ENCODE measurements around the gene CDCA4. TPM values are rescaled to one million over a fixed set of nuclear protein-coding genes. Genes with fewer than 3 reads are reported as not detected.

The CDCA4 gene
- polyA plus RNA-seq, 1 donor, result 12.4 TPM

DNA sequence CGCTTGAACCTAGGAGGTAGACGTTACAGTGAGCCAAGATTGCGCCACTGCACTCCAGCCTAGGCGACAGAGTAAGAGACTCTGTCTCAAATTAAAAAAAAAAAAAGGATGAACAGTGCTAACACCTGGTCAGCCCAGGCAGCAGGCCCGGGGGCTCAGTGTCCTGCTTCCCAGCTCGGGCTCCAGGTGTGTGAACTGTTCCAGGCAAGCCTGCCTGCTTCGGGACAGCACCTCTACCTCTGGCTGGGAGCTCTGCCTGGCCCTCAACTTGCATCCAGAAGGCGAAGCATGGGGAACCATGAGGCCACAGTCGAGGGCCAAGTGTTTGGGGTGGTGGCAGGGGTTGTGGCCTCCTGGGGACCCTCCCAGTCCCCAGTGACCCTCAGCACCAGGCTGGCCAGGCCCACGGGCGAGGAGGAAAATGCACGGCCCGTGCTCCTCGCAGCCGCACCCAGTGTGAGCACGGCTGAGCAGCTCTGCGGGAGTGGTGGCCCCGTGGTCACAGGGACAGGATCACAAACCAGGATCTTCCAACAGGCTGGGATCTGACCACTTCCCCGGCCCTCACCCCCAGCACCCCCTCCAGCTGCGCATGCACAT lies 15.5 kb downstream of the CDCA4 start:
- 100% methylated on average over 4 of the region's 20 CpGs for WGBS (ENCODE audit: insufficient coverage, low lambda C conversion rate)

DNA sequence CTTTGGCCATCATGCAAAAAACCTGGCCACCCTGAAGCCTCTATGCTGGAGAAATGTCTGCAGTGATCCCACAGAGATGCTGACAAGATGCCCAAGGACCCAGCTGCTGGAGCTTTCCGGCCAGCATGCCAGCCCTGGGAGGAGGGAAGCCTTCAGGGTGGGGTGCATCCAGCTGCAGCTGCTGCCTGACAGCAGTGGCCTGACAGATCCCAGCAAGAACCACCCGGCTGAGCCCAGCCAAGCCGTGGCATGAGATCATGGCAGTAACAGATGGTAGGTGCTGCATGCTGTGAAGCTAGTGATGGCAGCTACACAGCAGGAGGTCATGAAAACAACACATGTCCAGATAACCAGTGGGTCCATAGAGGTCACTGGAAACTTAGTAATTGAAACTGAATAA lies 21.5 kb downstream of the CDCA4 start:
- Histone ChIP-seq H3K4me3 (ENCODE audit: low read length) (no peak overlapping the region), H3K36me3 (ENCODE audit: control insufficient read depth, insufficient read depth, low read length) (peaks cover 12% of the 10 kb centered on the region), H3K4me1 (ENCODE audit: control insufficient read depth, insufficient read depth, low read length) (no peaks in the 10 kb centered on the region), H3K27me3 (ENCODE audit: control insufficient read depth, insufficient read depth, low read length) (no peaks in the 10 kb centered on the region), H3K27ac (ENCODE audit: low read length) (no peak overlapping the region), H3K9me3 (ENCODE audit: control insufficient read depth, low read depth, low read length) (peaks cover 3% of the 10 kb centered on the region)
- WGBS (ENCODE audit: insufficient coverage, low lambda C conversion rate), result no CpG with 5 or more reads among the region's 3 CpGs
- DNase-seq, result no peak

More for the DNA sequence above, 15.5 kb downstream of the CDCA4 start:
- DNase-seq, result no peak
- Histone ChIP-seq H3K36me3 (ENCODE audit: control insufficient read depth, insufficient read depth, low read length) (peaks cover 30% of the 10 kb centered on the region), H3K27ac (ENCODE audit: low read length) (no peak overlapping the region), H3K9me3 (ENCODE audit: control insufficient read depth, low read depth, low read length) (no peaks in the 10 kb centered on the region), H3K4me1 (ENCODE audit: control insufficient read depth, insufficient read depth, low read length) (no peaks in the 10 kb centered on the region), H3K4me3 (ENCODE audit: low read length) (no peak overlapping the region), H3K27me3 (ENCODE audit: control insufficient read depth, insufficient read depth, low read length) (no peaks in the 10 kb centered on the region)

DNA sequence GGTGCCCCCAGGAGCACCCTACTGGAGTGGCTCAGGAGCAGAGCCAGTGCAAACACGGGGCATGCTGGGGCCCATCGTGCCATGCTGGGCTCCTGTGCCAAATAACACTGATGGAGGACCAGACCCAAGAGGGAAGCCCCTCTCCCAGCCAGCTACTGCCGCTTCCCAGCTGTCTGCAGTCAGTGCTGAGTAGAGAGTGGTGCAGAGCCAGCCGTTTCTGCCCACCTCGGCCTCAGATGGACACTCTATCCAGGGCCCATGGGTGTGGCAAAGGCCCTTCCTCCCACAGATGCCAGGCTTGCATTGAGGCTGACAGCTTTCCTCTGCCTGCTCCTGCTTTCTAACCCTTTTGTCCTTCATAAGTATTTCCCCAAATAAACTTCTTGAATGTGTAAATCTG lies 22.1 kb downstream of the CDCA4 start:
- Histone ChIP-seq H3K4me1 (ENCODE audit: control insufficient read depth, insufficient read depth, low read length) (no peaks in the 10 kb centered on the region), H3K27ac (ENCODE audit: low read length) (no peak overlapping the region), H3K27me3 (ENCODE audit: control insufficient read depth, insufficient read depth, low read length) (no peaks in the 10 kb centered on the region), H3K9me3 (ENCODE audit: control insufficient read depth, low read depth, low read length) (peaks cover 3% of the 10 kb centered on the region), H3K36me3 (ENCODE audit: control insufficient read depth, insufficient read depth, low read length) (peaks cover 14% of the 10 kb centered on the region), H3K4me3 (ENCODE audit: low read length) (no peak overlapping the region)
- WGBS (ENCODE audit: insufficient coverage, low lambda C conversion rate), result no CpG with 5 or more reads among the region's 5 CpGs
- no peak for DNase-seq

DNA sequence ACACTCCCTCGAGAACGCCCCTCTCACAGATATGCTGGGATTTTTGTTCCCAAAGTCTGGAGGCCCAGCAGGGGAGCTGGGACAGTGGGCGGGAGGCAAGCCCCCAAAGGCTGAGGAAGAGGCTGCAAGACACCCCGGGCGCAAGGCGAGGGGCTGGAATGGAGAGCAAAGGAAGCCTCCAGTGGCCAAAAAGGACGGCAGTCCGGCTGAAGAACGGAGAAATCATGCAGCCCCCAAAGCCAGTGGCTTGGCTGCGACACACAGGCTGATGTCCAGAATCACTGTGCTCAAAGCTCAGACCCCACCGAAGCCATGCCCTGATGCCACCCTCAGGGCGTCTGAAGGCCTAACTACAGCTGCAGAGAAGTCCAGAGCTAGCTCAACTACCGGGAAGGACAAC lies 24.4 kb downstream of the CDCA4 start:
- H3K4me1 ChIP-seq (ENCODE audit: control insufficient read depth, insufficient read depth, low read length), result no peaks in the 10 kb centered on the region
- H3K4me3 ChIP-seq (ENCODE audit: low read length), result no peak overlapping the region
- no peak overlapping the region for H3K27ac ChIP-seq (ENCODE audit: low read length)
- peaks cover 5% of the 10 kb centered on the region for H3K9me3 ChIP-seq (ENCODE audit: control insufficient read depth, low read depth, low read length)
- no peaks in the 10 kb centered on the region for H3K27me3 ChIP-seq (ENCODE audit: control insufficient read depth, insufficient read depth, low read length)
- H3K36me3 ChIP-seq (ENCODE audit: control insufficient read depth, insufficient read depth, low read length), result peaks cover 33% of the 10 kb centered on the region
- no peak for DNase-seq
- WGBS (ENCODE audit: insufficient coverage, low lambda C conversion rate), result no CpG with 5 or more reads among the region's 13 CpGs

DNA sequence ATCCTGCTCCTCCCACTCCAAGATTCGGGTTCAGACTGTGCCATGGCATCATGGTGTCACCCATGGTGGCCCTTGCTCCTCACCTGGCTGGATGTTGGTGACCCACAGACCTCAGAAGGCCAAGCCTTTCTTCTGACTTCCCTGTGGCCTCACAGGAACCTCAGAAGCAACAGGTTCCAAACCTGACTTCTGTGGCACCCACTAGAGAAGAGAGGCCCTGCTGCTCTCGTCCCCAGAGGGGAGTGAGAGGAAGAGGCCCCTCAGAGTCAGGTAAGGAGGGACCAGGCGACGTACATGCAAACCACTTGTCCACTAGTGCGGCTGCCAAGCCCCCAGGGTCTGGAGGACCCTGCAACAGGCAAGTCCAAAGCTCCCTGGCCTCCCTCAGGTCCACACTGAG lies 24.9 kb downstream of the CDCA4 start:
- no peaks in the 10 kb centered on the region for H3K4me1 ChIP-seq (ENCODE audit: control insufficient read depth, insufficient read depth, low read length)
- WGBS (ENCODE audit: insufficient coverage, low lambda C conversion rate), result no CpG with 5 or more reads among the region's 5 CpGs
- peaks cover 35% of the 10 kb centered on the region for H3K36me3 ChIP-seq (ENCODE audit: control insufficient read depth, insufficient read depth, low read length)
- H3K4me3 ChIP-seq (ENCODE audit: low read length), result no peak overlapping the region
- DNase-seq, result no peak
- no peak overlapping the region for H3K27ac ChIP-seq (ENCODE audit: low read length)
- H3K9me3 ChIP-seq (ENCODE audit: control insufficient read depth, low read depth, low read length), result peaks cover 5% of the 10 kb centered on the region
- no peaks in the 10 kb centered on the region for H3K27me3 ChIP-seq (ENCODE audit: control insufficient read depth, insufficient read depth, low read length)

DNA sequence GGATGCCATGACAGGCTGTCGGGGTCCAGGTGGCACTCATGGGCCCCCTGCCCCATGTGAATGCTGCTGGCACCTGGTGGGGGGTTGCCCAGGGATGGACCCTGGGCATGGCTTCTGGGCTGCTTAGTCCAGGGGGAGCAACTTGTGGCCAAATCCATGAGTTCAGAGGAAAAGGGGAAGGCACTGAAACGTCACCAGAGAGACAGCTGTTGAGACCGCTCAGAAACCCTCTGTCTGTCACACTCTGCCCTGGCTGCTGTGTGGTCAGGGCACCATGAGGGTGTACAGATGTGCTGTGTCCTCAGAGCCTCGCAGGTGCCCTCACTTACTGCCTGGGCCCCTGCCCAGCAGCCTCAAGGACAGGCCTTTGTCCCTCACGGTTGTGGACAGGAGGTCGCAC lies 25.9 kb downstream of the CDCA4 start:
- Histone ChIP-seq H3K27ac (ENCODE audit: low read length) (no peak overlapping the region), H3K4me3 (ENCODE audit: low read length) (no peak overlapping the region), H3K4me1 (ENCODE audit: control insufficient read depth, insufficient read depth, low read length) (no peaks in the 10 kb centered on the region), H3K36me3 (ENCODE audit: control insufficient read depth, insufficient read depth, low read length) (peaks cover 35% of the 10 kb centered on the region), H3K27me3 (ENCODE audit: control insufficient read depth, insufficient read depth, low read length) (no peaks in the 10 kb centered on the region), H3K9me3 (ENCODE audit: control insufficient read depth, low read depth, low read length) (peaks cover 5% of the 10 kb centered on the region)
- no CpG with 5 or more reads among the region's 6 CpGs for WGBS (ENCODE audit: insufficient coverage, low lambda C conversion rate)
- no peak for DNase-seq

DNA sequence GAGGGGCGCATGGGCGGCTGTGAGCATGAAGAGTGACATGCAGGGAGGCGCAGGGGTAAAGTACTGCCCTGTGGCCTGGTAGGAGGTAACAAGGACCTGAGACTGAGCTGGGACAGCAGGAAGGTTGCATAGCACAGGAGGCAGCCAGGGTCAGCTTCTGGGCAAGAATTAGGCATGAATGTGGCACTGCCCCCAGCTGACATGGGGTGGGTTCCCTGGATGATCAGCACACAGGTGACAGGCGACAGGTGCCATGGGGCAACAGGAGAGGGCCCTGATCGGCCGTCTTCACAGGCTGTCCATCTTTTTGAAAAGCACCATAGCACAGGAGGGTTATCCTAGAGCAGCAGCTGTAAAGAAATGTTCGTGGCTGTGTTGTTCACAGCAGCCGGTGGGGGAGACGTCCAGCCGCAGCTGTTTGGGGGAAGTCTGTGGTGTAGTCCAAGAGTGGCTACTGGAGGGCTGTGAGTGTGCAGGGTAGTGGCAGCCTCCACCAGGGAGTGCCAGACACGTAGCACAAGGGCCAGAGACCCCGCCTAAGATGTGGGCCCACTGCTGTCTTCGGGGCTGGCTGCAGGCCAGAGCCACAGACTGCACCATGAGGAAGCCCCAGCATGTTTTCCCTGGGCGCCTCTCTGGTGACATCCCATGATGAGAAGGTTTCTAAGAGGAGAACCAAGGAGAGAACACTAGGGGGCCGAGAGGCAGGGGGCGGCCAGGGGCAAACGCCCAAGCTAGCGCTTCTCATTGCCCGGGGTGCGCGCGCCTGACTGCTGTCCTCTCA lies 26.9 kb downstream of the CDCA4 start:
- WGBS (ENCODE audit: insufficient coverage, low lambda C conversion rate), result no CpG with 5 or more reads among the region's 22 CpGs
- peaks cover 35% of the 10 kb centered on the region for H3K36me3 ChIP-seq (ENCODE audit: control insufficient read depth, insufficient read depth, low read length)
- no peak for DNase-seq
- H3K4me1 ChIP-seq (ENCODE audit: control insufficient read depth, insufficient read depth, low read length), result no peaks in the 10 kb centered on the region
- no peaks in the 10 kb centered on the region for H3K27me3 ChIP-seq (ENCODE audit: control insufficient read depth, insufficient read depth, low read length)
- no peak overlapping the region for H3K4me3 ChIP-seq (ENCODE audit: low read length)
- H3K27ac ChIP-seq (ENCODE audit: low read length), result no peak overlapping the region
- H3K9me3 ChIP-seq (ENCODE audit: control insufficient read depth, low read depth, low read length), result peaks cover 3% of the 10 kb centered on the region

DNA sequence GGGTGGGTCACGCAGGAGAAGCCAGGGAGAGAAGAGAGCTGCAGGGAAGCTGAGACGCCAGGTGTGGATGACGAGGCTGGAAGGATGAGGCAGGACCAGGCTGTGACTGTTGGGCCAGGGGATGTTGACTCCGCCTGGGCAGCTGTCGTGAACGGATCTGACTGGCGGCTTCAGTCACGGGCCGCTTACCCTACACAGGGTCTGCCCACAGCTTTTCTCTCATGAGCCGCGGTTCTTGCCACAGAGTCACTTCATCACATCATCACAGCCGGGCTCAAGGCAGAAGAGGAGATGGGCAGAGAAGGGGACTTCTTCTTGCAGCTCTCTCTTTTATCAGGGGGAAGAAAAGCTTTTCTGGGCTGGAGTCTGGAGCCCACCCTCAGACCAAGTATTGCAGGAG lies 27.6 kb downstream of the CDCA4 start:
- no peaks in the 10 kb centered on the region for H3K27me3 ChIP-seq (ENCODE audit: control insufficient read depth, insufficient read depth, low read length)
- H3K27ac ChIP-seq (ENCODE audit: low read length), result no peak overlapping the region
- no CpG with 5 or more reads among the region's 12 CpGs for WGBS (ENCODE audit: insufficient coverage, low lambda C conversion rate)
- H3K36me3 ChIP-seq (ENCODE audit: control insufficient read depth, insufficient read depth, low read length), result peaks cover 35% of the 10 kb centered on the region
- H3K4me1 ChIP-seq (ENCODE audit: control insufficient read depth, insufficient read depth, low read length), result no peaks in the 10 kb centered on the region
- DNase-seq, result no peak
- no peak overlapping the region for H3K4me3 ChIP-seq (ENCODE audit: low read length)
- H3K9me3 ChIP-seq (ENCODE audit: control insufficient read depth, low read depth, low read length), result peaks cover 3% of the 10 kb centered on the region

DNA sequence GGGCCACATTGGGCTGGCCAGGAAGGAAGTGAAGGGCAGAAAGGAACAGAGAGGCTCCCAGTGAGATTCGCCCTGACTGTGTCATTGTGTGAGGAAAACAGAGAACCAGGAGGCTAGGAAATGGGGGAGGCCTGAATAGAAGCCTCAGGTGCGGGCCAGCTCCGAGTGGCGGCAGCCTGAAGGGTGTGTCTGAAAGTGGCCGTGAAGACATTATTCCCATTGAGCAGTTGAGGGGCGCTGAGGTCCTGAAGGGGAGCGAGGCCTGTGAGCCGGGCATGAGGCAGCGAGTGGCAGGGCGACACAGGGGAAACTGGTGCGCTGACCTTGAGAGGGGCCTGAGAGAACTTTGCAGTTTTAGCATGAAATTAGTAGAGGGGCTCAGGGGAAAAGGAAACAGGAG lies 28.4 kb downstream of the CDCA4 start:
- WGBS (ENCODE audit: insufficient coverage, low lambda C conversion rate), result 100% methylated on average over 3 of the region's 11 CpGs
- H3K36me3 ChIP-seq (ENCODE audit: control insufficient read depth, insufficient read depth, low read length), result peaks cover 35% of the 10 kb centered on the region
- DNase-seq, result no peak
- peaks cover 3% of the 10 kb centered on the region for H3K9me3 ChIP-seq (ENCODE audit: control insufficient read depth, low read depth, low read length)
- H3K27ac ChIP-seq (ENCODE audit: low read length), result no peak overlapping the region
- H3K27me3 ChIP-seq (ENCODE audit: control insufficient read depth, insufficient read depth, low read length), result no peaks in the 10 kb centered on the region
- H3K4me1 ChIP-seq (ENCODE audit: control insufficient read depth, insufficient read depth, low read length), result no peaks in the 10 kb centered on the region
- H3K4me3 ChIP-seq (ENCODE audit: low read length), result no peak overlapping the region

DNA sequence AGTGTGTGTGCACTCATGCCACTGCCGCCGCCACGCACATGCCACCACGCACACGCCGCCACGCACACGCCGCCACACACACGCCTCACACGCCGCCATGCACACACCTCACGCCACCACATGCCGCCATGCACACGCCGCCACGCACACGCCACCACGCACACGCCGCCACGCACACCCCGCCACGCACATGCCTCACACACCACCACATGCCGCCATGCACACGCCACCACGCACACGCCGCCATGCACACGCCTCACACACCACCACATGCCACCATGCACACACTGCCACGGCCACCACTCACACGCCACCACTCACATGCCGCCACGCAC lies 29.0 kb downstream of the CDCA4 start:
- Histone ChIP-seq H3K4me1 (ENCODE audit: control insufficient read depth, insufficient read depth, low read length) (no peaks in the 10 kb centered on the region), H3K36me3 (ENCODE audit: control insufficient read depth, insufficient read depth, low read length) (peaks cover 35% of the 10 kb centered on the region), H3K27ac (ENCODE audit: low read length) (no peak overlapping the region), H3K27me3 (ENCODE audit: control insufficient read depth, insufficient read depth, low read length) (no peaks in the 10 kb centered on the region), H3K9me3 (ENCODE audit: control insufficient read depth, low read depth, low read length) (peaks cover 3% of the 10 kb centered on the region), H3K4me3 (ENCODE audit: low read length) (no peak overlapping the region)
- no CpG with 5 or more reads among the region's 34 CpGs for WGBS (ENCODE audit: insufficient coverage, low lambda C conversion rate)
- DNase-seq, result no peak

DNA sequence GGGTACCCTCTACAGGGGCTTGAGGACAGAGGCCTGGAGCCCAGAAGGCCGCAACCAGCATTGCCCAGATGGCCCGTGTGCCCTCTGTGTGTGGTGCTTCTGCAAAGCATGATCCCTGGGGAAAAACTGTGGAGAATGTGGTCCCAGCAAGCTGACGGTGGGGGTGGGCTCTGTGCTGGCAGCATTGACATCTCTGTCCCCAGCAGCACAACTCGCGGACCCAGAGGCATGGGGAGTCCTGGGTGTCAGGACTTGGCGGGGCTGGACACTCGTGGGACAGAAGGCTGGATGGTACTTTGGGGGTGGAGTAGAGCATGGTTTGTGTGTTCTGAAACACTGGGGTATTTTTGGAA lies 31.0 kb downstream of the CDCA4 start:
- DNase-seq, result no peak
- no peaks in the 10 kb centered on the region for H3K4me1 ChIP-seq (ENCODE audit: control insufficient read depth, insufficient read depth, low read length)
- WGBS (ENCODE audit: insufficient coverage, low lambda C conversion rate), result no CpG with 5 or more reads among the region's 7 CpGs
- H3K4me3 ChIP-seq (ENCODE audit: low read length), result no peak overlapping the region
- H3K9me3 ChIP-seq (ENCODE audit: control insufficient read depth, low read depth, low read length), result peaks cover 4% of the 10 kb centered on the region
- H3K27ac ChIP-seq (ENCODE audit: low read length), result no peak overlapping the region
- no peaks in the 10 kb centered on the region for H3K27me3 ChIP-seq (ENCODE audit: control insufficient read depth, insufficient read depth, low read length)
- peaks cover 28% of the 10 kb centered on the region for H3K36me3 ChIP-seq (ENCODE audit: control insufficient read depth, insufficient read depth, low read length)
